ENCODE measurements around the gene TK2.

TK2 gene

GRCh38 chr16:66478733-66479511 is 71.0 kb downstream of the TK2 start:
- H3K27ac Mint-ChIP-seq = no peak overlapping the region
- peak; percentile 24 to 47 (median 27) for TF ChIP-seq CTCF (IDR thresholded peaks at IDR 0.05; ENCODE audit: unreplicated experiment in 3 of 3)
- H3K4me1 Mint-ChIP-seq = peaks cover 22% of the 10 kb centered on the region
- H3K36me3 Mint-ChIP-seq (ENCODE audit: low read depth) = no peaks in the 10 kb centered on the region
- H3K4me3 Mint-ChIP-seq = no peak overlapping the region
- no peaks in the 10 kb centered on the region for H3K9me3 Mint-ChIP-seq
- peaks cover 15% of the 10 kb centered on the region for H3K27me3 Mint-ChIP-seq (ENCODE audit: low read depth)

- Mint-ChIP-seq H3K9me3 (no peaks in the 10 kb centered on the region), H3K27ac (no peak overlapping the region), H3K36me3 (ENCODE audit: low read depth) (no peaks in the 10 kb centered on the region), H3K4me3 (no peak overlapping the region), H3K27me3 (ENCODE audit: low read depth) (peaks cover 13% of the 10 kb centered on the region), H3K4me1 (peaks cover 22% of the 10 kb centered on the region)
- TF ChIP-seq CTCF (IDR thresholded peaks at IDR 0.05; ENCODE audit: unreplicated experiment in 3 of 3) = no peak
These were observed 72.8 kb downstream of the TK2 start for GRCh38 chr16:66477028-66477515.

GRCh38 chr16:66476328-66477027 is 73.4 kb downstream of the TK2 start:
- H3K27me3 Mint-ChIP-seq (ENCODE audit: low read depth) = peaks cover 18% of the 10 kb centered on the region
- TF ChIP-seq CTCF (IDR thresholded peaks at IDR 0.05; ENCODE audit: unreplicated experiment in 3 of 3) = no peak
- H3K9me3 Mint-ChIP-seq = no peaks in the 10 kb centered on the region
- H3K4me3 Mint-ChIP-seq = no peak overlapping the region
- H3K36me3 Mint-ChIP-seq (ENCODE audit: low read depth) = no peaks in the 10 kb centered on the region
- peaks cover 24% of the 10 kb centered on the region for H3K4me1 Mint-ChIP-seq
- H3K27ac Mint-ChIP-seq = no peak overlapping the region

GRCh38 chr16:66475232-66475631 is 74.7 kb downstream of the TK2 start:
- no peak for TF ChIP-seq CTCF (IDR thresholded peaks at IDR 0.05; ENCODE audit: unreplicated experiment in 3 of 3)
- Mint-ChIP-seq H3K9me3 (no peaks in the 10 kb centered on the region), H3K36me3 (ENCODE audit: low read depth) (no peaks in the 10 kb centered on the region), H3K4me3 (no peak overlapping the region), H3K4me1 (peaks cover 31% of the 10 kb centered on the region), H3K27ac (peak overlapping the region in 1 of 3 experiments; percentile 50), H3K27me3 (ENCODE audit: low read depth) (peaks cover 21% of the 10 kb centered on the region)

GRCh38 chr16:66474750-66475199 is 75.1 kb downstream of the TK2 start:
- no peak for TF ChIP-seq CTCF (IDR thresholded peaks at IDR 0.05; ENCODE audit: unreplicated experiment in 3 of 3)
- Mint-ChIP-seq H3K36me3 (ENCODE audit: low read depth) (no peaks in the 10 kb centered on the region), H3K9me3 (no peaks in the 10 kb centered on the region), H3K27me3 (ENCODE audit: low read depth) (peaks cover 21% of the 10 kb centered on the region), H3K27ac (peak overlapping the region in 2 of 3 experiments; percentile 27 to 50), H3K4me1 (peaks cover 34% of the 10 kb centered on the region), H3K4me3 (peak overlapping the region in 2 of 3 experiments; percentile 8 to 15)
